HCEC 1CT (cell line): Measurements from ENCODE around the gene TNFRSF1B.
"Not testable (repeated sequence)": the region's sequence is repeated elsewhere in the genome, so short reads cannot be mapped to it uniquely, and the experiment has no call there.

Experiments
- DNase-seq: peaks from one replicate; pipeline ENCODE4 v3.0.0-alpha.2; 2017

Gene TNFRSF1B

GRCh38 chr1:12194666-12195216, 27.9 kb downstream of the TNFRSF1B start:
- DNase-seq: no peak

- DNase-seq: no peak
Observed at GRCh38 chr1:12195416-12195815, 28.6 kb downstream of the TNFRSF1B start.

- no peak for DNase-seq
Observed at GRCh38 chr1:12196641-12197482, 30.1 kb downstream of the TNFRSF1B start.

- DNase-seq: no peak
Observed at GRCh38 chr1:12197483-12197880, 30.7 kb downstream of the TNFRSF1B start.

GRCh38 chr1:12200208-12200607, 33.4 kb downstream of the TNFRSF1B start:
- no peak for DNase-seq

- DNase-seq: no peak
Observed at GRCh38 chr1:12201352-12202189, 34.8 kb downstream of the TNFRSF1B start.

- no peak for DNase-seq
Observed at GRCh38 chr1:12202190-12202497, 35.4 kb downstream of the TNFRSF1B start.

GRCh38 chr1:12202577-12202976, 35.8 kb downstream of the TNFRSF1B start:
- no peak for DNase-seq

- DNase-seq: no peak
Observed at GRCh38 chr1:12203216-12204007, 36.6 kb downstream of the TNFRSF1B start.

GRCh38 chr1:12204140-12204539, 37.3 kb downstream of the TNFRSF1B start:
- no peak for DNase-seq

GRCh38 chr1:12204754-12205658, 38.2 kb downstream of the TNFRSF1B start:
- DNase-seq: no peak

GRCh38 chr1:12206238-12206637, 39.4 kb downstream of the TNFRSF1B start:
- DNase-seq: no peak

- no peak for DNase-seq
Observed at GRCh38 chr1:12206792-12207424, 40.1 kb downstream of the TNFRSF1B start.

GRCh38 chr1:12208271-12208670, 41.5 kb downstream of the TNFRSF1B start:
- no peak for DNase-seq

GRCh38 chr1:12208764-12209494, 42.1 kb downstream of the TNFRSF1B start:
- DNase-seq: peak; percentile 52

GRCh38 chr1:12209495-12209832, 42.7 kb downstream of the TNFRSF1B start:
- DNase-seq: no peak

- DNase-seq: no peak
Observed at GRCh38 chr1:12215118-12215961, 48.5 kb downstream of the TNFRSF1B start.

GRCh38 chr1:12219800-12220199, 53.0 kb downstream of the TNFRSF1B start:
- DNase-seq: no peak

GRCh38 chr1:12220890-12221289, 54.1 kb downstream of the TNFRSF1B start:
- no peak for DNase-seq

- not testable (repeated sequence) for DNase-seq
Observed at GRCh38 chr1:12222700-12223099, 55.9 kb downstream of the TNFRSF1B start.
